GM20431 (cell line): Measurements from ENCODE around the gene PSEN2.

ENCODE experiments used
- in situ Hi-C: fragments of 300-500 bp; cut with MseI, MboI; formaldehyde crosslinking; loops from one replicate; pipeline ENCODE4 v1.15.0; 2020; ENCODE audit warnings: low sequenced_read_pairs; ENCODE audit not compliant: unreplicated experiment

PSEN2 gene

DNA sequence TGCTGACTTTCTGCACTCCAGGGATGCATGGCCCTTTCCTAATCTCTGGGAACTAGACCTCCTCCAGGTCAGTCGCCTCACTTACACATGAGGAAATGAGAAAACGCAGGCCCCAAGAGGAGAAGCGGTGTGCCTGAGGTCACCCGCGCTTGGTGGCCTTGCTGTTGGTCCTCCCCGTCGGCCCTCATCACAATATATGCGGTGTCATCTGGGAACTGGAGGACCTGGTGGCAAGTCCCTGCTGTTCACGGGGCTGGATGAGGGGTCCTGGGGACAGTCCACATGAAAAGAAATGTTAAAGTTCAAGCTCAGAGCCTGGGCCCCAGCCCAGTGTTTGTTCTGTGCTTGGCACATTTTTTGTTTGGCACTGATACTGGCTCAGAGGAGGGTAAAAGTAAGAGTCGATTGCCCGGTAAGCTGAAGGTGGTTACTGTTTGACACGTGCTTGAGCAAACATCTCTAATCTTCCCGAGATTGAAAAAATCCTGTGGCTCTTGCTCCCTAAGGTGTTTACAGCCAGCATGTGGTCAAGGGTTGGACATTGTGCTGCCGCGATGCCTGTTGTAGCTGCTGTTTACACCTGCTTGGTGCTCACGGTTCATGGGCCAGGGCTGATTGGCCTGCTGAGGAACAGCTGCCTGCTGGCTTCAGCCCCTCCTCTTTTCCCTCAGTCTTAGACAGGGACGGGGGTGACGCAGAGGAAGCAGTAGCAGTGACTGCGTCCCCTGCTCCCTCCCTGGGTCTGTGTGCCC, 74.9 kb downstream of the PSEN2 start:
- in situ Hi-C loops = no loop called here
